Measurements from ENCODE around the gene SPR.

The SPR gene

GRCh38 chr2:72843301-72843700 is 43.9 kb upstream of the SPR start:
- H3K4me3 ChIP-seq (ENCODE audit: low read length, poor library complexity, severe bottlenecking) = no peak overlapping the region
- H3K9me2 ChIP-seq (replicated peaks; ENCODE audit: low read depth, low read length) = no peaks in the 10 kb centered on the region
- no peak overlapping the region for H3K4me2 ChIP-seq (ENCODE audit: low read depth, low read length, poor library complexity, severe bottlenecking)
- H4K20me1 ChIP-seq (ENCODE audit: insufficient read depth, low read length, poor library complexity, severe bottlenecking) = no peaks in the 10 kb centered on the region
- no peak overlapping the region for H3K9ac ChIP-seq (ENCODE audit: low read depth, low read length, poor library complexity, severe bottlenecking)
- H3K79me2 ChIP-seq (ENCODE audit: insufficient read depth, low read length) = no peaks in the 10 kb centered on the region
- H3K4me1 ChIP-seq (ENCODE audit: insufficient read depth, low read length, poor library complexity, severe bottlenecking) = no peaks in the 10 kb centered on the region
- TF ChIP-seq CTCF (conservative IDR thresholded peaks at IDR 0.05; ENCODE audit: low read length) = no peak; the same call in 1 of the 2 replicates
- TF ChIP-seq EZH2phosphoT487 (IDR thresholded peaks at IDR 0.05; ENCODE audit: borderline replicate concordance) = no peak
- no peak overlapping the region for H2AFZ ChIP-seq (ENCODE audit: low read length)
- H3K36me3 ChIP-seq (ENCODE audit: insufficient read depth, low read length) = no peaks in the 10 kb centered on the region
- no peaks in the 10 kb centered on the region for H3K9me3 ChIP-seq (ENCODE audit: insufficient read depth, low read depth, low read length)
- H3F3A ChIP-seq (ENCODE audit: low read depth) = no peaks in the 10 kb centered on the region
- H3K27me3 ChIP-seq (ENCODE audit: insufficient read depth, low read length, poor library complexity, severe bottlenecking) = no peaks in the 10 kb centered on the region

GRCh38 chr2:72846171-72847095 is 40.8 kb upstream of the SPR start:
- H3K9me3 ChIP-seq (ENCODE audit: insufficient read depth, low read depth, low read length) = no peaks in the 10 kb centered on the region
- H3K27me3 ChIP-seq (ENCODE audit: insufficient read depth, low read length, poor library complexity, severe bottlenecking) = no peaks in the 10 kb centered on the region
- H2AFZ ChIP-seq (ENCODE audit: low read length) = no peak overlapping the region
- H3F3A ChIP-seq (ENCODE audit: low read depth) = no peaks in the 10 kb centered on the region
- no peak overlapping the region for H3K4me2 ChIP-seq (ENCODE audit: low read depth, low read length, poor library complexity, severe bottlenecking)
- H3K9me2 ChIP-seq (replicated peaks; ENCODE audit: low read depth, low read length) = no peaks in the 10 kb centered on the region
- no peaks in the 10 kb centered on the region for H4K20me1 ChIP-seq (ENCODE audit: insufficient read depth, low read length, poor library complexity, severe bottlenecking)
- H3K9ac ChIP-seq (ENCODE audit: low read depth, low read length, poor library complexity, severe bottlenecking) = no peak overlapping the region
- H3K79me2 ChIP-seq (ENCODE audit: insufficient read depth, low read length) = no peaks in the 10 kb centered on the region
- H3K4me3 ChIP-seq (ENCODE audit: low read length, poor library complexity, severe bottlenecking) = no peak overlapping the region
- no peak for TF ChIP-seq EZH2phosphoT487 (IDR thresholded peaks at IDR 0.05; ENCODE audit: borderline replicate concordance)
- TF ChIP-seq CTCF (conservative IDR thresholded peaks at IDR 0.05; ENCODE audit: low read length) = no peak
- no peaks in the 10 kb centered on the region for H3K4me1 ChIP-seq (ENCODE audit: insufficient read depth, low read length, poor library complexity, severe bottlenecking)
- no peaks in the 10 kb centered on the region for H3K36me3 ChIP-seq (ENCODE audit: insufficient read depth, low read length)

GRCh38 chr2:72847534-72848315 is 39.5 kb upstream of the SPR start:
- no peaks in the 10 kb centered on the region for H3K9me3 ChIP-seq (ENCODE audit: insufficient read depth, low read depth, low read length)
- H3F3A ChIP-seq (ENCODE audit: low read depth) = no peaks in the 10 kb centered on the region
- H3K36me3 ChIP-seq (ENCODE audit: insufficient read depth, low read length) = no peaks in the 10 kb centered on the region
- no peaks in the 10 kb centered on the region for H3K9me2 ChIP-seq (replicated peaks; ENCODE audit: low read depth, low read length)
- no peak overlapping the region for H3K4me3 ChIP-seq (ENCODE audit: low read length, poor library complexity, severe bottlenecking)
- no peaks in the 10 kb centered on the region for H3K4me1 ChIP-seq (ENCODE audit: insufficient read depth, low read length, poor library complexity, severe bottlenecking)
- H3K4me2 ChIP-seq (ENCODE audit: low read depth, low read length, poor library complexity, severe bottlenecking) = no peak overlapping the region
- TF ChIP-seq CTCF (conservative IDR thresholded peaks at IDR 0.05; ENCODE audit: low read length) (no peak), EZH2phosphoT487 (IDR thresholded peaks at IDR 0.05; ENCODE audit: borderline replicate concordance) (no peak)
- no peaks in the 10 kb centered on the region for H3K79me2 ChIP-seq (ENCODE audit: insufficient read depth, low read length)
- no peak overlapping the region for H2AFZ ChIP-seq (ENCODE audit: low read length)
- no peak overlapping the region for H3K9ac ChIP-seq (ENCODE audit: low read depth, low read length, poor library complexity, severe bottlenecking)
- H4K20me1 ChIP-seq (ENCODE audit: insufficient read depth, low read length, poor library complexity, severe bottlenecking) = no peaks in the 10 kb centered on the region
- no peaks in the 10 kb centered on the region for H3K27me3 ChIP-seq (ENCODE audit: insufficient read depth, low read length, poor library complexity, severe bottlenecking)

Measured in Loucy (cell line).